ENCODE data around the gene TRIM59. TPM values are rescaled to one million over a fixed set of nuclear protein-coding genes. Genes with fewer than 3 reads are reported as not detected.

Gene TRIM59
- total RNA-seq, 4 donors from 2014 or later = 0.32 to 1.6 (median 1.4) TPM

DNA sequence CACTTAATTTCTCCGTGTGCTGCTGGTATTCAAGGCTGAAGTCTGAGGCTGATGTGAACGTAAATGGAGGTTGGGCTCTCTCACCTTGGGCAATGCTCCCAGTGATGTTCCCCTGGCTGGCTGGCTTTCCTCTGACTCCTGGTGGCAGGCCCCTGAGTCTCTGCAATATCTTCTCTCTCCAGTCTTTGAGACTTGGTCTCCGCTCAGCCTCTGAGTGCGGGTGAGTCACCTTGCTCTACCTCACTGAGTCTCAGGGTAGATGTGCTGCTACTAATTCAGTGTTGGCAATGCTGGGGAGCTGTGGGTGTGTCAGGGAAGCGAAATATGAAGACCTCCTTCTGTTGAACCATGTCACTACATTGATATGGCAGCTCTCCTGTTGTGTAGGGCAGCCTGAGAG, 31.3 kb upstream of the TRIM59 start:
- no peak for ATAC-seq (ENCODE audit: low FRiP score)
- no peak for DNase-seq (ENCODE audit: low spot score)
- TF ChIP-seq, protein P1, sequence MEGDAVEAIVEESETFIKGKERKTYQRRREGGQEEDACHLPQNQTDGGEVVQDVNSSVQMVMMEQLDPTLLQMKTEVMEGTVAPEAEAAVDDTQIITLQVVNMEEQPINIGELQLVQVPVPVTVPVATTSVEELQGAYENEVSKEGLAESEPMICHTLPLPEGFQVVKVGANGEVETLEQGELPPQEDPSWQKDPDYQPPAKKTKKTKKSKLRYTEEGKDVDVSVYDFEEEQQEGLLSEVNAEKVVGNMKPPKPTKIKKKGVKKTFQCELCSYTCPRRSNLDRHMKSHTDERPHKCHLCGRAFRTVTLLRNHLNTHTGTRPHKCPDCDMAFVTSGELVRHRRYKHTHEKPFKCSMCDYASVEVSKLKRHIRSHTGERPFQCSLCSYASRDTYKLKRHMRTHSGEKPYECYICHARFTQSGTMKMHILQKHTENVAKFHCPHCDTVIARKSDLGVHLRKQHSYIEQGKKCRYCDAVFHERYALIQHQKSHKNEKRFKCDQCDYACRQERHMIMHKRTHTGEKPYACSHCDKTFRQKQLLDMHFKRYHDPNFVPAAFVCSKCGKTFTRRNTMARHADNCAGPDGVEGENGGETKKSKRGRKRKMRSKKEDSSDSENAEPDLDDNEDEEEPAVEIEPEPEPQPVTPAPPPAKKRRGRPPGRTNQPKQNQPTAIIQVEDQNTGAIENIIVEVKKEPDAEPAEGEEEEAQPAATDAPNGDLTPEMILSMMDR (IDR thresholded peaks at IDR 0.05) = no peak

DNA sequence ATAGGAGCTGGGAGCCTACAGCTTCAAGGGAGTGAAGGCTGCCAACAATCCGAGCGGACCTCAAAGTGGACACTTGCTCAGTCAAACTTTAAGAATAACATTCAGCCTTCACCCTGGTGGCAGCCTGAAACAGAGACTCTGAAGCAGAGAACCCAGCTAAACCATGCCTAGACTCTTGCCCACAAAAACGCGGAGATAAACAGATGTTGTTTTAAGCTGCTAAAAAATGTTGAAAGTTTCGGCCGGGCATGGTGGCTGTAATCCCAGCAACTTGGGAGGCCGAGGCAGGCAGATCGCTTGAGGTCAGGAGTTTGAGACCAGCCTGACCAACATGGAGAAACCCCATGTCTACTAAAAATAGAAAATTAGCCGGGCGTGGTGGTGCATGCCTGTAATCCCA, 29.8 kb upstream of the TRIM59 start:
- DNase-seq (ENCODE audit: low spot score) (no peak), ATAC-seq (ENCODE audit: low FRiP score) (no peak)
- TF ChIP-seq, protein P1 (IDR thresholded peaks at IDR 0.05) = no peak

DNA sequence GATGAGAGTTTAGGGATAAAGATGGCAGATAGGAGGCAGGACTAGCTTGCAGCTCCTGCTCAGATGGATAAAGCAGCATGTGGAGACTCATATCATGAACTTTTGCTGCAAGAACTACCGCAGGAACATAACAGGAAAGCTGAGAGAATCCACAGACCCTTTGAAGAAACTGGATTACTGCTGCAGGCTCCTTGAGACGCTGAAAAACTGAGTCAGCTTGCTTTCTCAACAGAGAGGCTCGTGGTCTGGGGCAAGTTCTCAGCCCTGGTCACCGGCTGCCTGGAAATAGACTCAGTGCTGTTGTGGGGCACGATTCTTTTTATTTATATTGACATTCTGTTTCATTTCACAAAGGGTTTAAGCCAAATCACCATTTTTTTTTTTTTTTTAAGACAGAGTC, 28.8 kb upstream of the TRIM59 start:
- TF ChIP-seq, protein P1 (IDR thresholded peaks at IDR 0.05) = no peak
- ATAC-seq (ENCODE audit: low FRiP score) (no peak), DNase-seq (ENCODE audit: low spot score) (no peak)

DNA sequence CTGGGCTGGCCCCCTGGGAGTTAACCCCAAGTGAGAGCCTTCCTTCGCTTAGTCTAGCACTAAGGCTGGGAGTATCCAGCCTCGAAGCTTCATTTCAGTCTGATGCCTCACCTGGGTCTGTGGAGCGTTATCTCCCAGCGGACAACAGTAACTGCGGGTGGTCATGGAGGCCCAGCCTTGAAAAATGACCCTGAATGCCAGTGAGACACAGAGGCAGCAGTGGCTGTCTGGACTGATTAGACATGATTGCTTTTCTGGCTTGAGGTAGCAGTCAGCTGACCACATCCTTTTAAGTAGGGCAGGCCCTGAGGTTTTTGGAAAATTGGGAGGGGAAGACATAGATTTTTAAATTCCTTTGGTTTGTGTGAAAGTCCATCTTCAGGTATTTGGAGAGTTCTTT, 28.2 kb upstream of the TRIM59 start:
- ATAC-seq (ENCODE audit: low FRiP score) = no peak
- TF ChIP-seq, protein P1 (IDR thresholded peaks at IDR 0.05) = no peak
- no peak for DNase-seq (ENCODE audit: low spot score)

DNA sequence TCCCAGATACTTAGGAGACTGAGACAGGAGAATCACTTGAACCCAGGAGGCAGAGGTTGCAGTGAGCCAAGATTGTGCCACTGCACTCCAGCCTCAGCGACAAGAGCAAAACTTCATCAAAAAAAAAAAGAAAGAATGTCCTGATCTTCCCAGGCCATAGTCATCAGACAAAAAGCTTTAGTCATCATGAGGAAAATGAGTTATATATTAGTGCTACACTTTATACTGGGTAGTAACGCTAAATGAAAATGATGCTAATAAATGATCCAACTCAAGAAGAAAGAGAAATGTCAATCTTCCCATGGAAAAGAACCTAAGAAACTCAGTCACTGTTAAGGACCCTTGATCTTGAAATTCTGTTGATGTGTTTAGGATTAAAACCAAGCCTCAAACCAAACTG, 26.3 kb upstream of the TRIM59 start:
- ATAC-seq (ENCODE audit: low FRiP score) = no peak
- DNase-seq (ENCODE audit: low spot score) = no peak

DNA sequence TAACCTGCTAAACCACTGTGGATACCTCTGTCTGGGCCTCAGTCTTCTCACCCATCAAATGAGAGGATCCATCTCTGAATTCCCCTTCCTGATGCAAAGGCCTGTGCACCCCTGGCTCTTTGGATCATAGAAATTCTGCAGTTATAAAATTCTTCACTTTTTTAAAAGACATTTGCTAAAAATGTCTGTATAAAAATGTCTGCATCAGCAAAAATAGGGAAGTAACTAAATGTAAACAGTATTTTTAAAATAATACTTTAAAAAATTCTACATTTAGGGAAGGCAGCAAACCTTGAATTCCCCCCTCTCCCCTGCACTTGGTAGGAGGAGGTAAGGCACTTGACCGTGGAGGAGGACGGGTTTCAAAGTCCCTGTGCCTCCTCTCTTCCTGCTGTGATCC, 25.6 kb upstream of the TRIM59 start:
- TF ChIP-seq, protein P1 (IDR thresholded peaks at IDR 0.05) = no peak
- no peak for DNase-seq (ENCODE audit: low spot score)
- no peak for ATAC-seq (ENCODE audit: low FRiP score)

More for the DNA sequence above, 26.3 kb upstream of the TRIM59 start:
- TF ChIP-seq, protein P1 (IDR thresholded peaks at IDR 0.05) = no peak

DNA sequence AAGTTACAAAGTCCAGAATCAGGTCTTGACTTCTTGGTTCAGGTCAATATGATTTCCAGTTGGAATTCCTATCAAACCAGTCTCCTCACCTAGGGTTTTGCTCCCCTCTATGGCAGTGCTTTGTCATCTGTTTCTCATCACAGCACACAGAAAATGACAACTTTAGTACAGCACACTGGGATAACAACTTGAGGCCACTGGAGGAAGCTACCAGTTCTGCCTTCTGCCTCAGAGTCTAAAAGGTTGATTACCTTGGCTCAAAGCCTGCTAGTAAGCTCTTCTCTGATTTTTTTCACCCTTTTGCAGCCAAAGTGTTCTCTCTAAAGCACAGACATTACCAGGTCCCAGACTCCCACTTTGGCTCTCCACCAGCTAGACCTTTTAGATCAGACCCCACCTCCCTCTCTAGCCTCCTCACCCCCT, 24.8 kb upstream of the TRIM59 start:
- DNase-seq (ENCODE audit: low spot score) = no peak
- ATAC-seq (ENCODE audit: low FRiP score) = no peak
- TF ChIP-seq, protein P1 (IDR thresholded peaks at IDR 0.05) = no peak

Measured in omental fat pad (tissue), 4 donors.